Measurements from ENCODE around the gene ZBTB7A.
A peak's percentile ranks its signal among the peaks of the same experiment; 100 is the strongest.

The ZBTB7A gene

GRCh38 chr19:4066682-4067395, at the start of gene ZBTB7A:
TSS of gene ZBTB7A (minus strand) at chr19:4066899. CDS start at chr19:4055232, 11,667 bp downstream.
- Histone ChIP-seq H3K36me3 (ENCODE audit: insufficient read depth, low read length) (no peaks in the 10 kb centered on the region), H3K27ac (ENCODE audit: low read depth, low read length) (no peak within 1 kb of the TSS), H3K4me3 (ENCODE audit: low read depth, low read length) (peak within 1 kb of the TSS; percentile 85), H3K79me2 (ENCODE audit: control insufficient read depth, insufficient read depth, low read length, unreplicated experiment) (peaks cover 36% of the 10 kb centered on the region), H3K4me1 (ENCODE audit: control insufficient read depth, insufficient read depth, low read length, unreplicated experiment) (peaks cover 8% of the 10 kb centered on the region), H2AFZ (ENCODE audit: low read length, unreplicated experiment) (peak within 1 kb of the TSS; percentile 38), H3K27me3 (ENCODE audit: insufficient read depth, low read length) (no peaks in the 10 kb centered on the region)

- Histone ChIP-seq H2AFZ (ENCODE audit: low read length, unreplicated experiment) (no peak overlapping the region), H3K27ac (ENCODE audit: low read depth, low read length) (no peak overlapping the region)
These were observed 49.2 kb upstream of the ZBTB7A start for GRCh38 chr19:4115818-4116385.

GRCh38 chr19:4115050-4115817, 48.5 kb upstream of the ZBTB7A start:
- Histone ChIP-seq H3K4me1 (ENCODE audit: control insufficient read depth, insufficient read depth, low read length, unreplicated experiment) (no peaks in the 10 kb centered on the region), H3K79me2 (ENCODE audit: control insufficient read depth, insufficient read depth, low read length, unreplicated experiment) (peaks cover 23% of the 10 kb centered on the region), H3K4me3 (ENCODE audit: low read depth, low read length) (no peak overlapping the region), H3K27ac (ENCODE audit: low read depth, low read length) (no peak overlapping the region), H3K36me3 (ENCODE audit: insufficient read depth, low read length) (no peaks in the 10 kb centered on the region), H3K27me3 (ENCODE audit: insufficient read depth, low read length) (no peaks in the 10 kb centered on the region), H2AFZ (ENCODE audit: low read length, unreplicated experiment) (no peak overlapping the region)

More at GRCh38 chr19:4115818-4116385, 49.2 kb upstream of the ZBTB7A start:
- Histone ChIP-seq H3K27me3 (ENCODE audit: insufficient read depth, low read length) (no peaks in the 10 kb centered on the region), H3K4me1 (ENCODE audit: control insufficient read depth, insufficient read depth, low read length, unreplicated experiment) (peaks cover 3% of the 10 kb centered on the region), H3K79me2 (ENCODE audit: control insufficient read depth, insufficient read depth, low read length, unreplicated experiment) (peaks cover 24% of the 10 kb centered on the region), H3K4me3 (ENCODE audit: low read depth, low read length) (no peak overlapping the region), H3K36me3 (ENCODE audit: insufficient read depth, low read length) (no peaks in the 10 kb centered on the region)

GRCh38 chr19:4114181-4114580, 47.5 kb upstream of the ZBTB7A start:
- Histone ChIP-seq H3K36me3 (ENCODE audit: insufficient read depth, low read length) (no peaks in the 10 kb centered on the region), H3K27me3 (ENCODE audit: insufficient read depth, low read length) (no peaks in the 10 kb centered on the region), H2AFZ (ENCODE audit: low read length, unreplicated experiment) (no peak overlapping the region), H3K4me1 (ENCODE audit: control insufficient read depth, insufficient read depth, low read length, unreplicated experiment) (no peaks in the 10 kb centered on the region), H3K79me2 (ENCODE audit: control insufficient read depth, insufficient read depth, low read length, unreplicated experiment) (peaks cover 14% of the 10 kb centered on the region), H3K4me3 (ENCODE audit: low read depth, low read length) (no peak overlapping the region), H3K27ac (ENCODE audit: low read depth, low read length) (no peak overlapping the region)

- Histone ChIP-seq H3K79me2 (ENCODE audit: control insufficient read depth, insufficient read depth, low read length, unreplicated experiment) (peaks cover 9% of the 10 kb centered on the region), H2AFZ (ENCODE audit: low read length, unreplicated experiment) (no peak overlapping the region), H3K36me3 (ENCODE audit: insufficient read depth, low read length) (no peaks in the 10 kb centered on the region), H3K27me3 (ENCODE audit: insufficient read depth, low read length) (no peaks in the 10 kb centered on the region), H3K27ac (ENCODE audit: low read depth, low read length) (no peak overlapping the region), H3K4me1 (ENCODE audit: control insufficient read depth, insufficient read depth, low read length, unreplicated experiment) (no peaks in the 10 kb centered on the region), H3K4me3 (ENCODE audit: low read depth, low read length) (no peak overlapping the region)
These were observed 46.8 kb upstream of the ZBTB7A start for GRCh38 chr19:4113398-4114088.

- H3K4me3 ChIP-seq (ENCODE audit: low read depth, low read length) = no peak overlapping the region
- H3K36me3 ChIP-seq (ENCODE audit: insufficient read depth, low read length) = no peaks in the 10 kb centered on the region
- H3K27ac ChIP-seq (ENCODE audit: low read depth, low read length) = no peak overlapping the region
- H3K27me3 ChIP-seq (ENCODE audit: insufficient read depth, low read length) = no peaks in the 10 kb centered on the region
- no peaks in the 10 kb centered on the region for H3K4me1 ChIP-seq (ENCODE audit: control insufficient read depth, insufficient read depth, low read length, unreplicated experiment)
- no peak overlapping the region for H2AFZ ChIP-seq (ENCODE audit: low read length, unreplicated experiment)
- no peaks in the 10 kb centered on the region for H3K79me2 ChIP-seq (ENCODE audit: control insufficient read depth, insufficient read depth, low read length, unreplicated experiment)
These were observed 45.7 kb upstream of the ZBTB7A start for GRCh38 chr19:4112367-4112766.

GRCh38 chr19:4109626-4109945, 42.9 kb upstream of the ZBTB7A start:
- no peak overlapping the region for H3K27ac ChIP-seq (ENCODE audit: low read depth, low read length)
- no peaks in the 10 kb centered on the region for H3K36me3 ChIP-seq (ENCODE audit: insufficient read depth, low read length)
- no peak overlapping the region for H3K4me3 ChIP-seq (ENCODE audit: low read depth, low read length)
- H3K79me2 ChIP-seq (ENCODE audit: control insufficient read depth, insufficient read depth, low read length, unreplicated experiment) = no peaks in the 10 kb centered on the region
- H2AFZ ChIP-seq (ENCODE audit: low read length, unreplicated experiment) = no peak overlapping the region
- H3K27me3 ChIP-seq (ENCODE audit: insufficient read depth, low read length) = no peaks in the 10 kb centered on the region
- H3K4me1 ChIP-seq (ENCODE audit: control insufficient read depth, insufficient read depth, low read length, unreplicated experiment) = no peaks in the 10 kb centered on the region

GRCh38 chr19:4108767-4109625, 42.3 kb upstream of the ZBTB7A start:
- H3K4me3 ChIP-seq (ENCODE audit: low read depth, low read length) = no peak overlapping the region
- no peaks in the 10 kb centered on the region for H3K27me3 ChIP-seq (ENCODE audit: insufficient read depth, low read length)
- H2AFZ ChIP-seq (ENCODE audit: low read length, unreplicated experiment) = no peak overlapping the region
- H3K79me2 ChIP-seq (ENCODE audit: control insufficient read depth, insufficient read depth, low read length, unreplicated experiment) = no peaks in the 10 kb centered on the region
- H3K27ac ChIP-seq (ENCODE audit: low read depth, low read length) = no peak overlapping the region
- no peaks in the 10 kb centered on the region for H3K4me1 ChIP-seq (ENCODE audit: control insufficient read depth, insufficient read depth, low read length, unreplicated experiment)
- H3K36me3 ChIP-seq (ENCODE audit: insufficient read depth, low read length) = no peaks in the 10 kb centered on the region

GRCh38 chr19:4103080-4103433, 36.4 kb upstream of the ZBTB7A start:
- Histone ChIP-seq H3K4me1 (ENCODE audit: control insufficient read depth, insufficient read depth, low read length, unreplicated experiment) (peaks cover 6% of the 10 kb centered on the region), H2AFZ (ENCODE audit: low read length, unreplicated experiment) (no peak overlapping the region), H3K79me2 (ENCODE audit: control insufficient read depth, insufficient read depth, low read length, unreplicated experiment) (no peaks in the 10 kb centered on the region), H3K27ac (ENCODE audit: low read depth, low read length) (peak overlapping the region; percentile 58), H3K4me3 (ENCODE audit: low read depth, low read length) (no peak overlapping the region), H3K36me3 (ENCODE audit: insufficient read depth, low read length) (no peaks in the 10 kb centered on the region), H3K27me3 (ENCODE audit: insufficient read depth, low read length) (no peaks in the 10 kb centered on the region)
